Osteoblast (primary cell): ENCODE results near the gene CDCA5. TPM values are rescaled to one million over a fixed set of nuclear protein-coding genes. Genes with fewer than 3 reads are reported as not detected.

ENCODE experiments used
- DNase-seq: peaks from one replicate; pipeline ENCODE4 v3.0.0; 2011; ENCODE audit warnings: low spot score, mixed read lengths; ENCODE audit not compliant: insufficient read length; ENCODE audit errors: missing footprints
- H2AFZ ChIP-seq: 2 replicates; pipeline ENCODE4 v1.6.0; 2011; ENCODE audit warnings: mild to moderate bottlenecking, low read length
- H3K27ac ChIP-seq: 2 replicates; pipeline ENCODE4 v1.5.1; 2011; ENCODE audit warnings: mild to moderate bottlenecking, low read depth, low read length, moderate library complexity
- H3K27me3 ChIP-seq: 2 replicates; pipeline ENCODE4 v1.6.0; 2012; ENCODE audit warnings: mild to moderate bottlenecking, control low read depth, inconsistent platforms, low read length, moderate library complexity; ENCODE audit not compliant: insufficient read depth
- H3K36me3 ChIP-seq: 2 replicates; pipeline ENCODE4 v1.5.1; 2011; ENCODE audit warnings: mild to moderate bottlenecking, low read length, control low read depth, moderate library complexity; ENCODE audit not compliant: insufficient read depth
- H3K4me1 ChIP-seq: 2 replicates; pipeline ENCODE4 v1.5.1; 2011; ENCODE audit warnings: mild to moderate bottlenecking, low read length, control low read depth, moderate library complexity; ENCODE audit not compliant: insufficient read depth
- H3K4me2 ChIP-seq: 2 replicates; pipeline ENCODE4 v1.6.0; 2011; ENCODE audit warnings: mild to moderate bottlenecking, low read length; ENCODE audit not compliant: insufficient read depth
- H3K4me3 ChIP-seq: fragments of 200-600 bp; sonication (generic); 3 replicates; pipeline ENCODE4 v1.5.1; 2012; ENCODE audit warnings: mild to moderate bottlenecking, low read length, inconsistent platforms; ENCODE audit not compliant: insufficient read depth
- H3K79me2 ChIP-seq: 2 replicates; pipeline ENCODE4 v1.6.0; 2012; ENCODE audit warnings: mild to moderate bottlenecking, low read length, control low read depth, inconsistent platforms; ENCODE audit not compliant: insufficient read depth
- H3K9me3 ChIP-seq: 2 replicates; pipeline ENCODE4 v1.5.1; 2011; ENCODE audit warnings: low read depth, low read length, control low read depth
- H4K20me1 ChIP-seq: 2 replicates; pipeline ENCODE4 v1.6.0; 2012; ENCODE audit warnings: mild to moderate bottlenecking, low read length, control low read depth; ENCODE audit not compliant: insufficient read depth
- CTCF ChIP-seq: IDR thresholded peaks from 2 replicates; pipeline ENCODE4 v1.5.1; 2011; ENCODE audit warnings: mild to moderate bottlenecking, low read depth, low read length, moderate library complexity; ENCODE audit errors: extremely low read depth
- total RNA-seq: library from RNA; depleted of rRNA; stranded (reverse); fragments of >200 nt; gene quantifications from 2 replicates; pipeline ENCODE4 v1.2.3, GENCODE V29; 2012

CDCA5 gene
- total RNA-seq, 1 donor = 3.3 TPM

DNA sequence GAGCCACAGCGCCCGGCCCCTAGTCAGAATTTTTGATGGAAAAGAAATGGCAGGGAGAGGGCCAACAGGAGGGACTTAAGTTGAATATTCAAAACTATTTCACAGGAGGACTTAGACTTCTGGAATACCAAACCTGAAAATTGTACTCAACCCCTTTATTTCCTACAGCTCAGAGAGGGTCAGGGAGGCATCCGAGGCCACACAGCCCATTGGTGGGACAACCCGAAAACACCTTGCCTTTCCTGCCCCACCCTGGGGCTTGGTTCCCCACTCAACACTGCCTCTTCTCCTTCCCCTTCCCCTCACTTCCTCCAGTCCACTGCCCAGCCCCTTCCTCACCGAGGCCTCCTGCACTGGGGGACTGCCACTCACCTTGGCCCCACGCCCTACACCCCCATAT lies 26.8 kb downstream of the CDCA5 start:
- Histone ChIP-seq H3K36me3 (no peaks in the 10 kb centered on the region), H3K9me3 (no peaks in the 10 kb centered on the region), H3K27ac (no peak overlapping the region), H3K27me3 (peaks cover 9% of the 10 kb centered on the region), H4K20me1 (no peaks in the 10 kb centered on the region), H3K4me1 (no peaks in the 10 kb centered on the region), H3K4me2 (no peak overlapping the region), H2AFZ (no peak overlapping the region), H3K4me3 (no peak overlapping the region), H3K79me2 (no peaks in the 10 kb centered on the region)
- no peak for TF ChIP-seq CTCF
- DNase-seq = peak; percentile 13

GRCh38 chr11:65055538-65055937 lies 28.3 kb downstream of the CDCA5 start:
- no peaks in the 10 kb centered on the region for H3K4me1 ChIP-seq
- H4K20me1 ChIP-seq = no peaks in the 10 kb centered on the region
- H3K27me3 ChIP-seq = peaks cover 9% of the 10 kb centered on the region
- no peaks in the 10 kb centered on the region for H3K79me2 ChIP-seq
- H3K4me2 ChIP-seq = no peak overlapping the region
- TF ChIP-seq CTCF = no peak
- H3K27ac ChIP-seq = no peak overlapping the region
- DNase-seq = peak; percentile 25
- no peaks in the 10 kb centered on the region for H3K9me3 ChIP-seq
- no peak overlapping the region for H3K4me3 ChIP-seq
- no peaks in the 10 kb centered on the region for H3K36me3 ChIP-seq
- no peak overlapping the region for H2AFZ ChIP-seq

- H3K79me2 ChIP-seq = no peaks in the 10 kb centered on the region
- H3K27me3 ChIP-seq = peaks cover 6% of the 10 kb centered on the region
- no peaks in the 10 kb centered on the region for H3K4me1 ChIP-seq
- H3K9me3 ChIP-seq = no peaks in the 10 kb centered on the region
- no peak overlapping the region for H3K4me3 ChIP-seq
- TF ChIP-seq CTCF = no peak
- H3K27ac ChIP-seq = no peak overlapping the region
- peak; percentile 14 for DNase-seq
- no peaks in the 10 kb centered on the region for H4K20me1 ChIP-seq
- H3K4me2 ChIP-seq = no peak overlapping the region
- no peaks in the 10 kb centered on the region for H3K36me3 ChIP-seq
- H2AFZ ChIP-seq = no peak overlapping the region
Measured at GRCh38 chr11:65053827-65054508, 29.9 kb downstream of the CDCA5 start.

DNA sequence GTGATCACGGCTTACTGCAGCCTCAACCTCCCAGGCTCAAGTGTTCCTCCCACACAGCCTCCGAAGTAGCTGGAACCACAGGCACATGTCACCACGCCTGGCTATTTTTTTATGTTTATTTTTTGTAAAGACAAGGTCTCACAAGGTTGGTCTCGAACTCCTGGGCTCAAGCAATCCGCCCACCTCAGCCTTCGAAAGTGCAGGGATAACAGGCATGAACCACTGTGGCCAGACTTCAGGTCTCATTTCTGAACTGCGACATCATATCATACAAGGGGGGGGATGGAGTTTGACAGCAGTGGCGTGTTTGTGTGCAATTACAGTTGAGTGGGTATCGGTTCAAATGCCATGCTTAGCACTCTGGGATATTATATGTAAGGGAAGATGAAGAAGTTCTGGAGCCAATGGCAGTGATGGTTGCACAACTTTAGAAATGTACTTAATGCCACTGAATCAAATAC lies 32.4 kb downstream of the CDCA5 start:
- Histone ChIP-seq H3K27me3 (peaks cover 6% of the 10 kb centered on the region), H3K79me2 (no peaks in the 10 kb centered on the region), H3K9me3 (no peaks in the 10 kb centered on the region), H3K36me3 (no peaks in the 10 kb centered on the region), H3K4me3 (no peak overlapping the region), H3K4me2 (no peak overlapping the region), H3K4me1 (peaks cover 8% of the 10 kb centered on the region), H2AFZ (no peak overlapping the region), H3K27ac (no peak overlapping the region), H4K20me1 (no peaks in the 10 kb centered on the region)
- peak; percentile 48 for DNase-seq
- no peak for TF ChIP-seq CTCF
